ENCODE data around the gene TMTC2.

DNA sequence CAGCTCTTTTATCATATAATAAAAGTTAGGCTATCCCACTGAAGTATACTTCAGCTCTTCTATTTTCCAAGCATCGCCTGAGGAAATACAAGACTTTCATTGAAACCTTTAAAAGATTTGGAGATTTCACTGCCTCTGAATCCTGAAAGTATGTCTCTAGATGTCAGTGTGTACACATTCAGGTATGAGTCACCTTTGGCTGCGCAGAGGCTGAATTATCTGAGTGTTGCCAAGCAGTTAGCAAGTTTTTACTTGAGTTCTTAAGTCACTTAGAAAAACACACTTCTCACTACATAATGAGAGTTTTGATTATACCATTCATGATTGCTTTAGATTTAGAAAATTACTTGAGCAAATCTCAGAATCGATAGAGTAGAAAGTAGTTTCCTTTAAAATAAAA, 210.3 kb downstream of the TMTC2 start:
- TF ChIP-seq EZH2 (IDR thresholded peaks at IDR 0.05; ENCODE audit: insufficient read depth, poor library complexity, severe bottlenecking) (no peak), EZH2phosphoT487 (IDR thresholded peaks at IDR 0.05; ENCODE audit: insufficient read depth, low read depth) (no peak)

Data from GM23248 (cell line).